ENCODE measurements around the gene MYLK.
A peak's percentile ranks its signal among the peaks of the same experiment; 100 is the strongest.
"Not testable (repeated sequence)": the region's sequence is repeated elsewhere in the genome, so short reads cannot be mapped to it uniquely, and the experiment has no call there.

MYLK gene, protein sequence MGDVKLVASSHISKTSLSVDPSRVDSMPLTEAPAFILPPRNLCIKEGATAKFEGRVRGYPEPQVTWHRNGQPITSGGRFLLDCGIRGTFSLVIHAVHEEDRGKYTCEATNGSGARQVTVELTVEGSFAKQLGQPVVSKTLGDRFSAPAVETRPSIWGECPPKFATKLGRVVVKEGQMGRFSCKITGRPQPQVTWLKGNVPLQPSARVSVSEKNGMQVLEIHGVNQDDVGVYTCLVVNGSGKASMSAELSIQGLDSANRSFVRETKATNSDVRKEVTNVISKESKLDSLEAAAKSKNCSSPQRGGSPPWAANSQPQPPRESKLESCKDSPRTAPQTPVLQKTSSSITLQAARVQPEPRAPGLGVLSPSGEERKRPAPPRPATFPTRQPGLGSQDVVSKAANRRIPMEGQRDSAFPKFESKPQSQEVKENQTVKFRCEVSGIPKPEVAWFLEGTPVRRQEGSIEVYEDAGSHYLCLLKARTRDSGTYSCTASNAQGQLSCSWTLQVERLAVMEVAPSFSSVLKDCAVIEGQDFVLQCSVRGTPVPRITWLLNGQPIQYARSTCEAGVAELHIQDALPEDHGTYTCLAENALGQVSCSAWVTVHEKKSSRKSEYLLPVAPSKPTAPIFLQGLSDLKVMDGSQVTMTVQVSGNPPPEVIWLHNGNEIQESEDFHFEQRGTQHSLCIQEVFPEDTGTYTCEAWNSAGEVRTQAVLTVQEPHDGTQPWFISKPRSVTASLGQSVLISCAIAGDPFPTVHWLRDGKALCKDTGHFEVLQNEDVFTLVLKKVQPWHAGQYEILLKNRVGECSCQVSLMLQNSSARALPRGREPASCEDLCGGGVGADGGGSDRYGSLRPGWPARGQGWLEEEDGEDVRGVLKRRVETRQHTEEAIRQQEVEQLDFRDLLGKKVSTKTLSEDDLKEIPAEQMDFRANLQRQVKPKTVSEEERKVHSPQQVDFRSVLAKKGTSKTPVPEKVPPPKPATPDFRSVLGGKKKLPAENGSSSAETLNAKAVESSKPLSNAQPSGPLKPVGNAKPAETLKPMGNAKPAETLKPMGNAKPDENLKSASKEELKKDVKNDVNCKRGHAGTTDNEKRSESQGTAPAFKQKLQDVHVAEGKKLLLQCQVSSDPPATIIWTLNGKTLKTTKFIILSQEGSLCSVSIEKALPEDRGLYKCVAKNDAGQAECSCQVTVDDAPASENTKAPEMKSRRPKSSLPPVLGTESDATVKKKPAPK (N-terminal part only)

DNA sequence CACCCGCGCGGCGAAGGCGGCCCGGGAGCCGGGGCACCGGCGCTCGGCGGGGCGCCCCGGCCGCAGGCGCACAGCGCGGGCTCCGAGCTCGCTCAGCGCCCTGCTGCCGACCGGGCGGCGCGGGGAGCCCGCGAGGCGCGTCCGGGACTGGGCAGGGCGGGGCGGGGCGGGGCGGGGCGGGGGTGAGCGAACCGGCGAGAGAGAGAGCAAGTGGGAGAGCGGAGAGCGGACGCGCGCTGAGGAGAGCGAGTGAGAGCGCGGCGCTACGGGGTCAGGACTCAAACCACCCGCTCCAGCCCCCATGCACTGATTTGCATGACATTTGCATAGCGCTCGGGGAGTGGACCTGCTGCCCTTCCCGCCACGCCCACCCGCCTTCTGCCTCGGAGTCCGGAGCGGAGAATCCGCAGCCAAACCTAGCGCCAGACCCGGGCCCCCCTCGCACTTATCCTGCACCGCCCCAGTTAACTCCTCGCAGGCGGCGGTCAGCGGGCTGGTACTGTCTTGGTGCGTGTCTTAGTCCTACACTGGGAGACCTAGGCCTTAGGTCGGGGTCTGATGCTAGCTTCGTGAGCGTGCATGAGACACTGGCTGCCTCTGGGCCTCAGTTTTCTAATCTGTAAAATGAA, at the start of gene MYLK:
TSS of gene MYLK (minus strand) at position 130 of the 629 bp plus-strand sequence. CDS start 90,491 bp downstream, outside the sequence.
- DNase-seq: peak; percentile 85

DNA sequence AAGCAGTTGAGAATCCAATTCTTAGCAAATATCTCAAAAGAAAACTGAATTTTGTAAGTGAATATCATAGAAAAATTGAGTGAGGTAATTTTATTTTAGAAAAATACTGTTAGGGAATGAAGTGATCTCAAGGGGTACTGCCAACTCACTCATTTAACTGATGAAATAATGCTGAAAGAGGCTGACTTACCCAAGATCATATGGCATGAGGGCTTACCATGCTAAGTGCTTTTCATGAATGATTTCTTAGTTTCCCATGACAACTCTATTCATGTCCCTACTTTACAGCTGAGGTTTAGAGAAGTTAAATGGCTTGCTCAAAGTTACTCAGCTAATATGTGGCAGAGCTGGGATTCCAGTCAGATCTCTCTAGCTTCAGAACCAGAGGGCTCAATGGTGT, 46.3 kb upstream of the MYLK start:
- no peak for DNase-seq

DNA sequence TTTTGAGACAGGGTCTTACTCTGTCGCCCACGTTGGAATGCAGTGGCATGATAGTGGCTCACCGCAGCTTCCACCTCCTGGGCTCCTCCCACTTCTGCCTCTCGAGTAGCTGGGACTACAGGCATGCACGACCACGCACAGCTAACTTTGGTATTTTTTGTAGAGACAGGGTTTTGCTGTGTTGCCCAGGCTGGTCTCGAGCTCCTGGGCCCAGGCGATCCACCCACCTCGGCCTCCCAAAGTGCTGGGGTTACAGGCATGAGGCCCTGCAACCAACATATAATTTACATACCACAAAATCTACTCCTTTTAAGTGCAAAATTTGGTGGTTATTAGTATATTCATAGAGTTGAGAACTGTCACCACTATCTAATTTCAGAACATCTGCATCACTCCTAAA, 45.2 kb upstream of the MYLK start:
- no peak for DNase-seq

DNA sequence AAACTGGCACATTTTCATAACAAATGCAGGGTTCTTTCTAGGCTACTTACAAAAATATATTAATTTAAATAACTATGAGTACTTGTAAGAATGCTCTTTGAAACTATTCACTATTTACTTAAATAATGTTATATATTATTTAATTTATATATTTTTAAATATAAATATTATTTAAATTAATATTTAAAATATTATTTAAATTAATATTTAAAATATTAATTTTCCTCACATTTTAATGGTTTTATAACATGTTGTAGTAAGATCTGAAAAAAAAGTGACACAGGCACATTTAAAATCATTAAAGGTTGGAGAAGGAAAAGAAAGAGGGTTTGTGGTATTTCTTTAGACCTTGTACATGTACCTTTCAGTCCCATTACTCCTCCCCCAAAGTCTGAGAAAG, 42.3 kb upstream of the MYLK start:
- DNase-seq: no peak

DNA sequence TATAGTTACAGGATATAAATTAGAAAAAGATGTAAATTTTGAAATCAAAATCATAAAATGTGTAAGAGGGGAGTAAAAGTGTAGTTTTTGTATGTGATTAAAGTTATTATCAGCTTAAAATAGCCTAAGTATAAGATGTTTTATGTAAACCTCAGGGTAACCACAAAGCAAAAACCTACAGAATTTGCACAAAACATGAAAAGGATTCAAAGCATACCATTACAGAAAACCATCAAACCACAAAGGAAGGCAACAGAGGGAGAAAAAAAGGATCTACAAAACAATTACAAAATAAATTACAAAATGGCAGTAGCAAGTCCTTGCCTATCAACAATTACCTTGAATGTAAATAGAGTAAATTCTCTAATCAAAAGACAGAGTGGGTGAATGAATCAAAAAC, 36.7 kb upstream of the MYLK start:
- no peak for DNase-seq

DNA sequence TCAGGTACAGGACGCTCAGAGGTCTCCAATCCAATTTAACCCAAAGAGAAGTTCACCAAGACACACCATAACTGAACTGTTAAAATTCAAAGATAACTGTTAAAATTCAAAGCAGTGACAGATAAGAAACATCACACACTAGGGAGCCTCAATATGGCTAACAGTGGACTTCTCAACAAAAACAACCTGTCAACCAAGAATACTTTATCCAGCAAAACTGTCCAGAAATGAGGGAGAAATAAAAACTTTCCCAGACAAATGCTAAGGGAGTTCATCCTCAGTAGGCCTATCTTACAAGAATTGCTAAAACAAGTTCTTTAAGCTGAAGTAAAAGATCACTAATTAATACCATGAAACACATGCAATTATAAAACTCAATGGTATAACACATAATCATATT, 36.3 kb upstream of the MYLK start:
- no peak for DNase-seq

DNA sequence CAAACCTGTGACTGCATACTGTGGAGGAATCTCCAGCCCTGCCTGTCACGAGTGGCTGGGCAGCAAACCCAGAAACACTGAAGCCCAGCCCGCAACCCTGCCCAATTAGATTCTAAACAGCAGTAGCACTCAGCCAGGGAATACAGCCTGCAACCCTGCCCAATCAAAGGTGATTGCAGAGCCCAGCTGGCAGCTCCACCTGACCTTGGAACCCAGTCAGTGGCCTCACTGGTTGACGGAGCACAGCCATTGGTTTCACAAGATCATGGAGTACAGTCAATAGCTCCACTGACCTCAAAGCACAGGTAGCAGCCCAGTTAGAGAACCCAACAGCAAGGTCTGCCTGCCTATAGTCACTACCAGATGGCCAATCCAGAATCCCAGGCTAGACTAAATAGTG, 35.2 kb upstream of the MYLK start:
- DNase-seq: no peak

DNA sequence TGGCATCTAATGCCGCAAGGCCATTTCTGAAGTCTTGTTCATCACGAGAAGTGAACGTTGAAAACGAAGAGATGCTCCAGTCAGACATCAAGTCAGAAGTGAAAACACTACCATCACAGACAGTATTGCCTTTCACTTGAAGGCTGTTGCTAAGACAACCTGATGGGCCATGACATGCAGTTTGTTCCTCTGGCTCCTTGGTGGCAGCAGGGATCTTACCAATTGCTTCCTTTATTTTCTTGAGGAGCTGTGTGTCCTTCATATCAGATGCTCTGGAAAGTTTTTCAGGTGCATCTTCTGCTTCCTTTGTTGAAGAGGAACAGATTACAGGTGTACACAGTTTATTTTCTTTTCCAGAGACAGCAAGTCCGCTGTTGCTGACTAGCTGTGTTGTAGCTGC, 30.7 kb upstream of the MYLK start:
- no peak for DNase-seq

DNA sequence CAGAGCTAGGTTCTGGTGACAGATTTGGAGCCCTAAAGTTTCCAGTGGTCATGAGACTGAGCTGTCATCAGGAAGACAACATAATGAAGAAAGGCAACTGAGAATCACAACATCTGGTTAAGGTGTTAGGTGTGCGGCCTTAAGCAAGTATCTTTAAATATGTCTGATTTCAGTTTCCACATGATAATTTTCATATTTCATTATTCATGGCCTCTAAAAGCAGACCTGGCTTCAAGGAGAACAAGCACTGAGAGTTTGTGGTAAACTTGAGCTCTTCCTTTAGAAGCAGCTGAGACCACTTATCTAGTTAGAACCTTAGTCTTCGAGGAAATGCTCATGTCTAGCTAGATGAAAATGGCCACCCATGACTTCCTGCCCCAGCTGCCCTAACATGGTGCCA, 25.7 kb upstream of the MYLK start:
- DNase-seq: no peak

DNA sequence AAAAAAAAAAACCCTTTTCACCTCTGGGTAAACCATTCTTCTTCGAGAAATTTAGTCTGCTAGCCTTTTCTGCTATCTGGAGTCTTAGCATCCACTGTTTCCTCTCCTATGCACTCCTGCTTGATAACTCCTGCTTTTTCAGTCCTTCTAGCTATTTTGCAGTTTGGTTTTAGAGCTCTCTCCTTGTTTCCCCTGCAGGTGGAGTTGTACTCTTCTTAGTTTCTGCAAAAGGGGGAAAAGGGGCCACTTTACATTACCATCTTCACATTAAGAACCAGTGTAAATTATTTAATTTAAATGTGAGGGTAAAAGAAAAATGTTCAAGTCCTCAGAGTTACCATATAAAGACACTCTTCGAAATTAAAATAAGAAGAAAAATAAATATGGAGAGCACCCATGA, 23.6 kb upstream of the MYLK start:
- DNase-seq: no peak

DNA sequence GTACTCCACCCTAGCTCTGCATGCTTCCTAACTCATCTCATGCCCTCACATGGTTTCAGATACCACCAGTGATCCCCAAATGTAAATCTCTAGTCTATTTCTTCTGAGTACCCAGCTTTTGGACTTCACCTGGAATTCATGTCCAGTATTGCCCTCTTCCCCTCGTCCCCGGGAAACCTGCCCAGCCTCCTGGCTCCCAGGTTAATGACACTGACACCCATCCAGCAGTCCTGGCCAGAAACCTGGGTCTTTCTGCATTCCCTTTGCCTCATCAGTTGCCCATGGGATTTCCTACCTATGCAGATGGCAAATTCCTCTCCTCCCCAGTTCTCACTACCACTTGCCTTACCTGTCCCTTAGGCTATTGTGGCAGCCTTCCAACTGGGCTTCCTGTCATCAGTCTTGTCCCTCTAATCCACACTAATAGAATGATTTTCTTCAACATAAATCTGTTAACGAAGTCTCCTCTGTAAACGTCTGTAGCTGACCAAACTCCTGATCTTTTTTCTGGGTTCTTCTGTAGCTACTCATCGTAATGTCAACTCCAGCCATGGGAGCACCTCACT, 15.3 kb upstream of the MYLK start:
- DNase-seq: no peak

DNA sequence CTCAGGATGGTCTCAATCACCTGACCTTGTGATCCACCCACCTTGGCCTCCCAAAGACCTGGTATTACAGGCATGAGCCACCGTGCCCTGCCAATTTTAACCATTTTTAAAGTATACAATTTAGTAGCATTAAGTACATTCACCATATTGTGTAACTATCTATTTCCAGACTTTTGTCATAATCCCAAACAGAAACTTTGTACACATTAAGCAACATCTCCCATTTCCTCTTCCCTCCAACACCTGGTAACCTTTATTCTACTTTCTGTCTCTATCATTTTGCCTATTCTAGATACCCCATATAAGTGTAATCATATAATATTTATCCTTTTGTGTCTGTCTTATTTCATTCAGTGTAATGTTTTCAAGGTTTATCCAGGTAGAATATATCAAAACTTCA, 8.9 kb upstream of the MYLK start:
- DNase-seq: no peak

DNA sequence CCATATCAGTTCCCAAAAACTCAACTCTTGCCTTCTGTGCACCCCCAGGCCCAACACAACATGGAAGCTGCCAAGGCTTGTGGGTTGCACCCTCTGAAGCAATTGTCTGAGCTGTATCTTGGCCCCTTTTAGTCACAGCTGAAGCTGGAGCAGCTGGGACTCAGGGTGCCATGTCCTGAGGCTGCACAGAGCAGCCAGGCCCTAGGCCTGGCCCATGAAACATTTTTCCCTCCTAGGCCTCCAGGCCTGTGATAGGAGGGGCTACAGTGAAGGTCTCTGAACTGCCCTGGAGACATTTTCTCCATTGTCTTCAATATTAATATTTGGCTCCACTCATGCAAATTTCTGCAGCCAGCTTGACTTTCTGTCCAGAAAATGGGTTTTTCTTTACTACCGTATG, 8.1 kb upstream of the MYLK start:
- DNase-seq: no peak

DNA sequence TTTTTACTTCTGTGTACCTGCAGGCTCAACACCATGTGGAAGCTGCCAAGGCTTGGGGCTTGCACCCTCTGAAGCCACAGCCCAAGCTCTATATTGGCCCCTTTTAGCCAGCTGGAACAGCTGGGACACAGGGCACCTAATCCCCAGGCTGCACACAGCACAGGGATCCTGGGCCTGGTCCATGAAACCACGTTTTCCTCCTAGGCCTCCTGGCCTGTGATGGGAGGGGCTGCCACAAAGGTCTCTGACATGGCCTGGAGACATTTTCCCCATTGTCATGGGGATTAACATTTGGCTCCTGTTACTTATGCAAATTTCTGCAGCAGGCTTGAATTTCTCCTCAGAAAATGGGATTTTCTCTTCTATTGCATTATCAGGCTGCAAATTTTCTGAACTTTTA, 6.9 kb upstream of the MYLK start:
- not testable (repeated sequence) for DNase-seq

DNA sequence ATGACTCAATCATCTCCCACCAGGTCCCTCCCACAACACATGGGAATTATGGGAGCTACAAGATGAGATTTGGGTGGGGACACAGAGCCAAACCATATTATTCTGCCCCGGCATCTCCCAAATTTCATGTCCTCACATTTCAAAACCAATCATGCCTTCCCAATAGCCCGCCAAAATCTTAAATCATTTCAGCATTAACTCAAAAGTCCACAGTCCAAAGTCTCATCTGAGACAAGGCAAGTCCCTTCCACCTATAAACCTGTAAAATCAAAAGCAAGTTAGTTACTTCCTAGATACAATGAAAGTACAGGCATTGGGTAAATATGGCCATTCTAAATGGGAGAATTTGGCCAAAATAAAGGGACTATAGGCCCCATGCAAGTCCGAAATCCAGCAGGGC, 6.0 kb upstream of the MYLK start:
- DNase-seq: not testable (repeated sequence)

DNA sequence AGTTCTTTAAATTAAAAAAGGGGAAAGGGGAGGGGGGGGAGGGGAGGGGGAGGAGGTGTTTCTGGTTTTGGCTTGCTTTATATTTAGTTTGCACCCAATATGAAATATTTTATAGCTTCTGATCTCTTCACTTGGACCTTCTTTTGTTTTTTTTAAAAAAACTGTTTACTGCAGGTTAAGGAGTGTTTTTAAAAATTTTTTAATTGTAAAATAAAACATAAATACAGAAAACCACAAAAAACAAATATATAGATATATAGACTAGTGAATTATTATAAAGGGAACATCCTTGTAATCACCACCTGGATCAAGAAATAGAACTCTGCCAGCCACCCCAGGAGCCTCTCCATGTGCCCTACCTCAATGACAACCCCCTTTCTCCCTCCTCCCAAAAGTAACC, 861 bp upstream of the MYLK start:
- no peak for DNase-seq

DNA sequence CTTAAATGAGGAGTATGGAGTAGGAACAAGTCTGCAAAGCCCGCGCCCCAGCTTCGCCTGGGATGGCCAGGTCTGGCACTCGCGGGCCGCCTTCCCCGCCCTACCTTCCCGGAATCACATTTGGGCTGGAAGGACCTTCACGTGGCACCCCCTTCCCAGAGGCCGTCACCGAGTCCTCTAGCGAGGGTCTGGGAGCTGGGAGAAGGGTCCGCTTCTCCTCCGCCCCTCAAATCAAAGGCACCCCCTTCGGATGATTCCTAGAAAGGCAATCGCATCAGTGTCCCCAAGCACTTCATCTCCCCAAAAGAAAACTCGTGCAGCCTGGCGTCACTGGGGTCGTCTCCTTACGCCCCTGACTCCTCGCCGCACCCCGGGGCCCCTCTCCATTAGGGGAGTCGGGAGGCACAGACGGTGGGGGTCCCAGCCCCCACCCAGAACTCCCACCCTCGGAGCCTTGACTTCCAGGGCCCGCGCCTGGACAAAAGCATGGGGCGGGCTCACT, 380 bp downstream of the MYLK start:
- no peak for DNase-seq

DNA sequence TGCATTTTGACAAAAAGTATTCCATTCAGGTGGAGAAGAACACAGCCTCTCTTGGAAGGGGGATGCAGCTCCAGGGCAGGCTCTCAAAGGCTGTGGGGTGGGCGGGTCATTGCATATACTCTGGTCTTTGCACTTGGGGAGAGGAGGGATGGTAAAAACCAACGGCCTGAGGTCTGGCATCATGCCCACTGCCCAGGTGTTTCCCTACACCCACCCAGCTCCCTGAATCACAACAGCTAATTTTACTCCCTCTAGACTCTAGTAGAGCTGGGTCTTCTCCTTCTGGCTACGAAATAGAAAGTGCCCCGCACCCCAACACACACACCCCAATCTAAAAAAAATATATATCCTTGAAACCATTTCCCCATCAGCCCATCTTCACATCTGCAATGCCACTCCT, 1.0 kb downstream of the MYLK start:
- no peak for DNase-seq

DNA sequence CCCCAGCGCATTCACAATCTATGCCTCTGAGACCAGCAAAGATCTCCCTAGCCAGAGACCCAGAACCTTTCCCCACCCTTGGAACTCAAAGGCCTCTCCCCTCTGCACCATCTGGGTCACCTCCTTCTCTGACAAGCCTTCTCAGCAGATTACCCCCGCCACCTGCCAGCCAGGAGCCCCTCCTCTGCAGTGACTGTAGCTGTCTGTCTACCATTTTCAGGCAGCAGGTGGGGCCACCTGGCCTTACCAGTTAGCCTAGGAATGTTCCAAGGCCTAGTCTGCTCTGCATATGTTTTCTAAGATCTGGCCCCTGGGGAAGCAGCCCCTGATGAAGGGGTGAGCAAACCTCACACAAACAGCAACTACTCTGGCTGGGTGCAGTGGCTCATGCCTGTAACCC, 2.4 kb downstream of the MYLK start:
- DNase-seq: no peak

DNA sequence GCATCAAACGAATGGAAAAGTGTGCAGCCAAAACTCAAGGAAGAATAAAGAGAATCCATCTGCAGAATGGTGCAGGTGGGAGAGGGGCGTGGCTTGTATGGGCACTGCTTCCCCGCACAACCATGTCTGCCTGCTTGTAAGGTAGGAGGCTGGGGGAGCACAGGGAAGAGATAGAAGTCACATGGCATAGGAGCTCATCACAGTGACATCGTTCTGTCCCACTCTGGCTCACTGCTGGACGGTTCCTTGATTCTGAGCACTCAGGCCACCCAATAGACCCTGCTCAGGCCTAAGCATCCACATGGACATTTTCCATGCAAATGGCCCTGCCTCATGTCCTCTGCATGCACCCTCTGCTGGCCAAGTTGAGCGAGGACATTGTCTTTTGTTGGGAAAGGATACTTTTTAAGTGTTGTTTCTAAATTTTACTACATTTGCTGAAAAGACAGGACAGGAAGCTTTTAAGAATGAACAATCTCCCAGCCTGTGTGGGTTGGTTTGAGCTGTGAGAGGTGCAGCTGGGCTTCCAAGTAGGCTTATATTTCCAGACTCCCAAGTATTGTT, 3.1 kb downstream of the MYLK start:
- no peak for DNase-seq

DNA sequence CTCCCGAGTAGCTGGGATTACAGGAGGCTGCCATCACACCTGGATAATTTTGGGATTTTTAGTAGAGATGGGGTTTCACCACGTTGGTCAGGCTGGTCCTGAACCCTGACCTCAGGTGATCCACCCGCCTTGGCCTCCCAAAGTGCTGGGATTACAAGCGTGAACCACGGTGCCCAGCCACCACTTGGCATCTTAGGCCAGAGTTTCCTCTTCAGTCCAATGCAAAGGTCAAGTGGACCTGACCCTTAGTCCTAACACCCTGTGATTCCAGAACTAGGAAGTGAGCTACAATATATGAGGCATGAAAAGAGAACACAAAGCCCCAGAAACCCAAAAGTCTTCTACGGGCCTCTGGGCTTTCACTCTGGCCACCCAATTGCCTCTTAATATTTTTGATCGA, 5.3 kb downstream of the MYLK start:
- DNase-seq: no peak

DNA sequence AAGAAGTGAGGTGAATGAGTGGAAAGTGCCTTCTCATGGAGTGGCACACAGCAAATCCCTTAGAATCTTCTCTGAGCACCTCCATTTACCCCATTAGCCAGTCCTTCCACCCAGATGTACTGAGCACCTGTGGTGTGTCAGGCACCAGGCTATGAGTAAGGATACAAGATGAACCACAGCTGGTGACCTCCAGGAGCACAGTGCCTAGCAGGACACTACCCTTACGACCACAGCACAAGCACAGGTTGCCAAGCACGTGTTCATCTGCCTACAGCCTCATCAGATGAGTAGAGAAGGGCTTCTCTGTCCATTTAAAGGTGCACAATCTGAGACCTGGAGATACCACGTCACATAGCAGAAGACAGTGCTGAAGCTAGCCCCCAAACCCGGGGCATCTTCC, 6.2 kb downstream of the MYLK start:
- no peak for DNase-seq

All from NCI-H510A (cell line).